Measurements from ENCODE around the gene GJA10. TPM values are rescaled to one million over a fixed set of nuclear protein-coding genes. Genes with fewer than 3 reads are reported as not detected.
A peak's percentile ranks its signal among the peaks of the same experiment; 100 is the strongest.

GJA10 gene
- total RNA-seq, 2 donors from 2014 or later = not detected

- H3K27ac Mint-ChIP-seq = peak overlapping the region; percentile 74
- H3K27me3 Mint-ChIP-seq (ENCODE audit: low read depth) = no peaks in the 10 kb centered on the region
- ATAC-seq (replicated peaks in 1 of 2) (no peak), DNase-seq (no peak)
- peaks cover 9 to 50% of the 10 kb centered on the region in 2 donors for H3K36me3 Mint-ChIP-seq (ENCODE audit: insufficient read depth in 2 of 2)
- peaks cover 77% of the 10 kb centered on the region for H3K4me1 Mint-ChIP-seq (ENCODE audit: low read depth)
- H3K9me3 Mint-ChIP-seq = no peaks in the 10 kb centered on the region
- H3K4me3 Mint-ChIP-seq = no peak overlapping the region
Measured at GRCh38 chr6:89941763-89942497, 47.7 kb downstream of the GJA10 start.

DNA sequence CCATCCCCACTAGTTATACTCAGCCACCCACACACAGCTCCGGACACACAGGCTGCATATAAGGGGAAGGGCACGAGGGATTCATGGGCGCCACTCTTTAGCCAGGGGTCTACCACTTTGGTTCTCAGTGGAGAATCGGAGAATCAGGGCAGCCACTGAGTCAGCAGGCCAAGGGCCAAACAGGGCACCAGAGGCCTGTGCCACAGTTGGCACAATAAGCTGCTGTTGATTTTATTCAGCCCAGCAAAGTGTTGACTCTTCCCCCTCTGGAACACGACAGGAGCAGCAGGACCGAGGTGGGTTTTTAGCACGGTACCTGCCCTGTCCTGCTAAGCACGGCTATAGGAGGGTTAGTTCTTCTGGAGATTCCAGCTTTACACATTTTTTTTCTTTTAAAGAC lies 48.3 kb downstream of the GJA10 start:
- Mint-ChIP-seq H3K4me1 (ENCODE audit: low read depth) (peaks cover 83% of the 10 kb centered on the region), H3K9me3 (no peaks in the 10 kb centered on the region), H3K27me3 (ENCODE audit: low read depth) (no peaks in the 10 kb centered on the region), H3K27ac (peak overlapping the region; percentile 47), H3K36me3 (ENCODE audit: insufficient read depth in 2 of 2) (peaks cover 9 to 50% of the 10 kb centered on the region in 2 donors), H3K4me3 (no peak overlapping the region)
- no peak for ATAC-seq (replicated peaks in 1 of 2)
- DNase-seq = no peak

GRCh38 chr6:89944181-89944755 lies 50.0 kb downstream of the GJA10 start:
- Mint-ChIP-seq H3K4me1 (ENCODE audit: low read depth) (peaks cover 83% of the 10 kb centered on the region), H3K27me3 (ENCODE audit: low read depth) (no peaks in the 10 kb centered on the region), H3K4me3 (peak overlapping the region in 1 of 2 donors; percentile 29), H3K9me3 (no peaks in the 10 kb centered on the region), H3K27ac (peak overlapping the region; percentile 89), H3K36me3 (ENCODE audit: insufficient read depth in 2 of 2) (peaks cover 9 to 37% of the 10 kb centered on the region in 2 donors)
- DNase-seq = no peak
- no peak for ATAC-seq (replicated peaks in 1 of 2)

- H3K27me3 Mint-ChIP-seq (ENCODE audit: low read depth) = no peaks in the 10 kb centered on the region
- peak overlapping the region in 1 of 2 donors; percentile 29 for H3K4me3 Mint-ChIP-seq
- DNase-seq (no peak), ATAC-seq (replicated peaks in 1 of 2) (peak in 1 of 2 donors; percentile 29)
- peaks cover 89% of the 10 kb centered on the region for H3K4me1 Mint-ChIP-seq (ENCODE audit: low read depth)
- H3K9me3 Mint-ChIP-seq = no peaks in the 10 kb centered on the region
- H3K36me3 Mint-ChIP-seq (ENCODE audit: insufficient read depth in 2 of 2) = peaks cover 13 to 42% of the 10 kb centered on the region in 2 donors
- peak overlapping the region; percentile 89 for H3K27ac Mint-ChIP-seq
Measured at GRCh38 chr6:89944826-89945407, 50.6 kb downstream of the GJA10 start.

Other genes starting within 250 kb of the GJA10 start
- 10 to 100 TPM; 41.0 to 48.2 TPM for gene MDN1, start 74.7 kb upstream of the GJA10 start, total RNA-seq
- 10 to 100 TPM; 27.2 to 36.1 TPM for gene CASP8AP2, start 64.6 kb upstream of the GJA10 start, total RNA-seq